ENCODE measurements around the gene THRB. TPM values are rescaled to one million over a fixed set of nuclear protein-coding genes. Genes with fewer than 3 reads are reported as not detected.
"Not testable (repeated sequence)": the region's sequence is repeated elsewhere in the genome, so short reads cannot be mapped to it uniquely, and the experiment has no call there.

The THRB gene
- total RNA-seq, 1 experiment from 2014 or later: not detected

- Histone ChIP-seq H3K9ac (ENCODE audit: low read length) (no peak overlapping the region), H3K79me2 (ENCODE audit: low read length) (no peaks in the 10 kb centered on the region), H3K27ac (ENCODE audit: low read length) (no peak overlapping the region), H3K9me2 (replicated peaks; ENCODE audit: insufficient read depth, low read length) (no peaks in the 10 kb centered on the region), H3K4me1 (ENCODE audit: low read length) (no peaks in the 10 kb centered on the region), H3K36me3 (ENCODE audit: insufficient read depth, low read length) (no peaks in the 10 kb centered on the region), H3K4me3 (ENCODE audit: low read length) (no peak overlapping the region), H4K20me1 (ENCODE audit: insufficient read depth, low read depth, low read length) (no peaks in the 10 kb centered on the region), H3K9me3 (ENCODE audit: low read length) (no peaks in the 10 kb centered on the region), H3K4me2 (ENCODE audit: low read depth, low read length, poor library complexity, severe bottlenecking) (no peak overlapping the region), H2AFZ (ENCODE audit: low read length) (no peak overlapping the region), H3K27me3 (ENCODE audit: low read length) (no peaks in the 10 kb centered on the region)
- peak; percentile 14 for DNase-seq
Measured at GRCh38 chr3:24400015-24400414, 94.6 kb downstream of the THRB start.

GRCh38 chr3:24399614-24400013, 95.0 kb downstream of the THRB start:
- no peaks in the 10 kb centered on the region for H3K27me3 ChIP-seq (ENCODE audit: low read length)
- H3K4me2 ChIP-seq (ENCODE audit: low read depth, low read length, poor library complexity, severe bottlenecking): no peak overlapping the region
- H3K9ac ChIP-seq (ENCODE audit: low read length): no peak overlapping the region
- no peak for DNase-seq
- H2AFZ ChIP-seq (ENCODE audit: low read length): no peak overlapping the region
- no peaks in the 10 kb centered on the region for H4K20me1 ChIP-seq (ENCODE audit: insufficient read depth, low read depth, low read length)
- no peaks in the 10 kb centered on the region for H3K9me2 ChIP-seq (replicated peaks; ENCODE audit: insufficient read depth, low read length)
- H3K27ac ChIP-seq (ENCODE audit: low read length): no peak overlapping the region
- no peaks in the 10 kb centered on the region for H3K79me2 ChIP-seq (ENCODE audit: low read length)
- H3K4me1 ChIP-seq (ENCODE audit: low read length): no peaks in the 10 kb centered on the region
- no peaks in the 10 kb centered on the region for H3K9me3 ChIP-seq (ENCODE audit: low read length)
- H3K4me3 ChIP-seq (ENCODE audit: low read length): no peak overlapping the region
- no peaks in the 10 kb centered on the region for H3K36me3 ChIP-seq (ENCODE audit: insufficient read depth, low read length)

- not testable (repeated sequence) for H3K9ac ChIP-seq (ENCODE audit: low read length); H3K27ac ChIP-seq (ENCODE audit: low read length)
Measured at GRCh38 chr3:24398712-24399111, 95.9 kb downstream of the THRB start.

DNA sequence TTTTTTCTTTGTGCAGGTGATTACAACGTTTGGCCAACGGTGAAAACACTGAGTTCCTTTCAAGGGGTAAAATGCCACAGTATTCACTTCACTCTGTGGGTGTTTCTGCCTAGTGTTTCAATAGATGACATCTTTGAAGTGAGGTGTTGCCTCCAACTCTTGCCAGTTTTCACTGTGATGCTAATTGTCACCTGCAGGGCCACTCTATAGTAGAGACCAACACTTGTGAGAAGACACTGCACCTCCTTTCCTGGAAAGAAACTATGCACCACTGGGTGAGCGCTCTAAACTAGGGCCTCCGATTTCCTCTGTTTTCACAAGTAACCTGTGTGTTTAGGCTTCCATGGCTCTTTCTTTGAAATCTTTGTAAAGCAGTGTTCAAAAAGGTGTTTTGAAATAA, 98.3 kb downstream of the THRB start:
- H3K27me3 ChIP-seq (ENCODE audit: low read length): no peaks in the 10 kb centered on the region
- H3K4me2 ChIP-seq (ENCODE audit: low read depth, low read length, poor library complexity, severe bottlenecking): no peak overlapping the region
- no peak overlapping the region for H3K9ac ChIP-seq (ENCODE audit: low read length)
- no peaks in the 10 kb centered on the region for H3K36me3 ChIP-seq (ENCODE audit: insufficient read depth, low read length)
- no peak for DNase-seq
- no peaks in the 10 kb centered on the region for H3K9me2 ChIP-seq (replicated peaks; ENCODE audit: insufficient read depth, low read length)
- no peaks in the 10 kb centered on the region for H3K79me2 ChIP-seq (ENCODE audit: low read length)
- H2AFZ ChIP-seq (ENCODE audit: low read length): no peak overlapping the region
- no peaks in the 10 kb centered on the region for H3K9me3 ChIP-seq (ENCODE audit: low read length)
- no peaks in the 10 kb centered on the region for H3K4me1 ChIP-seq (ENCODE audit: low read length)
- H3K4me3 ChIP-seq (ENCODE audit: low read length): no peak overlapping the region
- no peak overlapping the region for H3K27ac ChIP-seq (ENCODE audit: low read length)
- H4K20me1 ChIP-seq (ENCODE audit: insufficient read depth, low read depth, low read length): no peaks in the 10 kb centered on the region

More at GRCh38 chr3:24398712-24399111, 95.9 kb downstream of the THRB start:
- not testable (repeated sequence) for H2AFZ ChIP-seq (ENCODE audit: low read length); DNase-seq; H3K27me3 ChIP-seq (ENCODE audit: low read length); H3K4me2 ChIP-seq (ENCODE audit: low read depth, low read length, poor library complexity, severe bottlenecking); H3K4me1 ChIP-seq (ENCODE audit: low read length); H3K4me3 ChIP-seq (ENCODE audit: low read length); H3K9me3 ChIP-seq (ENCODE audit: low read length); H3K36me3 ChIP-seq (ENCODE audit: insufficient read depth, low read length); H3K79me2 ChIP-seq (ENCODE audit: low read length); H3K9me2 ChIP-seq (replicated peaks; ENCODE audit: insufficient read depth, low read length); H4K20me1 ChIP-seq (ENCODE audit: insufficient read depth, low read depth, low read length)

DNA sequence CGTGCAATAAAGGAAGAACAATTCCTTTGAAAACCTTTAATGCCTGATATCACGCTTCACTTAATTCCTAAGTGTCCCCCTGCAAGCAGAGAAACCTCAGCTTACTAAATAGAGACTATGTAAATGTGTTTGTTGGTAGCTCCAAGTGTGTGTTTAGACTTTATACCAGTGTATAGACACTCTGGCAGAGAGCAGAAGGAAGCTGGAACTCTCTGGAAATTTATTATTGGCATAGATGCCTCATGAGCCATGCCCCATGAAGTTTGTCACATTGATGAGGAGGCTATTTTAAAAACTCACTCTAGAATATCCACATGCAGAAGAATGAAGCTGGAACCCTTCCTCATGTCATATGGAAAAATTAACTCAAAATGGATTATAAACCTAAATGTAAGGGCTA, 99.9 kb downstream of the THRB start:
- DNase-seq: no peak
- H3K9ac ChIP-seq (ENCODE audit: low read length): no peak overlapping the region
- H3K36me3 ChIP-seq (ENCODE audit: insufficient read depth, low read length): no peaks in the 10 kb centered on the region
- no peak overlapping the region for H2AFZ ChIP-seq (ENCODE audit: low read length)
- H3K4me1 ChIP-seq (ENCODE audit: low read length): no peaks in the 10 kb centered on the region
- H3K79me2 ChIP-seq (ENCODE audit: low read length): no peaks in the 10 kb centered on the region
- H3K4me3 ChIP-seq (ENCODE audit: low read length): no peak overlapping the region
- no peaks in the 10 kb centered on the region for H3K9me2 ChIP-seq (replicated peaks; ENCODE audit: insufficient read depth, low read length)
- no peaks in the 10 kb centered on the region for H3K9me3 ChIP-seq (ENCODE audit: low read length)
- H3K27me3 ChIP-seq (ENCODE audit: low read length): no peaks in the 10 kb centered on the region
- no peaks in the 10 kb centered on the region for H4K20me1 ChIP-seq (ENCODE audit: insufficient read depth, low read depth, low read length)
- H3K4me2 ChIP-seq (ENCODE audit: low read depth, low read length, poor library complexity, severe bottlenecking): no peak overlapping the region
- no peak overlapping the region for H3K27ac ChIP-seq (ENCODE audit: low read length)

DNA sequence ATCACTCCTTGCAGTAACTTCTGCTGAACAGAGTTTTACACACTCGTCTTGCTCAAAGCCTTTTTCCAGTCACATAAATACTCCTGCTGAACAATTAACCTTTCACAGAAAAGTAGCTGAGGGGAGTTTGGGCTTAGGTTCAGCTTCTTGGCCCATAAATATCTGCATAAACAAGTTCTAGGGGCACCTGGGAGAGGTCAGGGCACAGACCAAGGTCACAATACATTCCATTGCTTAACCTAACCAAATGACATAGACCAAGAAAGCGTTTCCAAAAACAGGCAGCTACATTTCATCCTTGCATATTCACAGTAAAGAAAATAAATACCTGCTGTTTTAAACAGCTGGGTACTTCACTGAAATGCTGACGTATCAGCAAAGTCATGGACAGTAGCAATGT, 101.3 kb downstream of the THRB start:
- H2AFZ ChIP-seq (ENCODE audit: low read length): no peak overlapping the region
- no peaks in the 10 kb centered on the region for H3K9me2 ChIP-seq (replicated peaks; ENCODE audit: insufficient read depth, low read length)

GRCh38 chr3:24390169-24391130, 104.2 kb downstream of the THRB start:
- H2AFZ ChIP-seq (ENCODE audit: low read length): no peak overlapping the region
- no peak for DNase-seq
- H3K36me3 ChIP-seq (ENCODE audit: insufficient read depth, low read length): no peaks in the 10 kb centered on the region
- H3K79me2 ChIP-seq (ENCODE audit: low read length): no peaks in the 10 kb centered on the region
- no peaks in the 10 kb centered on the region for H3K9me2 ChIP-seq (replicated peaks; ENCODE audit: insufficient read depth, low read length)
- H3K9me3 ChIP-seq (ENCODE audit: low read length): no peaks in the 10 kb centered on the region
- H3K27ac ChIP-seq (ENCODE audit: low read length): no peak overlapping the region
- no peaks in the 10 kb centered on the region for H3K27me3 ChIP-seq (ENCODE audit: low read length)
- H3K9ac ChIP-seq (ENCODE audit: low read length): no peak overlapping the region
- no peak overlapping the region for H3K4me3 ChIP-seq (ENCODE audit: low read length)
- no peak overlapping the region for H3K4me2 ChIP-seq (ENCODE audit: low read depth, low read length, poor library complexity, severe bottlenecking)
- H4K20me1 ChIP-seq (ENCODE audit: insufficient read depth, low read depth, low read length): no peaks in the 10 kb centered on the region
- H3K4me1 ChIP-seq (ENCODE audit: low read length): no peaks in the 10 kb centered on the region

More for the DNA sequence above, 101.3 kb downstream of the THRB start:
- H3K9me3 ChIP-seq (ENCODE audit: low read length): no peaks in the 10 kb centered on the region
- no peaks in the 10 kb centered on the region for H3K79me2 ChIP-seq (ENCODE audit: low read length)
- H3K4me3 ChIP-seq (ENCODE audit: low read length): no peak overlapping the region
- DNase-seq: no peak
- H3K27ac ChIP-seq (ENCODE audit: low read length): no peak overlapping the region
- no peak overlapping the region for H3K9ac ChIP-seq (ENCODE audit: low read length)
- no peaks in the 10 kb centered on the region for H3K27me3 ChIP-seq (ENCODE audit: low read length)
- H3K4me1 ChIP-seq (ENCODE audit: low read length): no peaks in the 10 kb centered on the region
- no peak overlapping the region for H3K4me2 ChIP-seq (ENCODE audit: low read depth, low read length, poor library complexity, severe bottlenecking)
- H4K20me1 ChIP-seq (ENCODE audit: insufficient read depth, low read depth, low read length): no peaks in the 10 kb centered on the region
- no peaks in the 10 kb centered on the region for H3K36me3 ChIP-seq (ENCODE audit: insufficient read depth, low read length)

- H3K27ac ChIP-seq (ENCODE audit: low read length): no peak overlapping the region
- H2AFZ ChIP-seq (ENCODE audit: low read length): no peak overlapping the region
- no peaks in the 10 kb centered on the region for H3K9me3 ChIP-seq (ENCODE audit: low read length)
- no peak overlapping the region for H3K4me3 ChIP-seq (ENCODE audit: low read length)
- no peaks in the 10 kb centered on the region for H3K36me3 ChIP-seq (ENCODE audit: insufficient read depth, low read length)
- no peaks in the 10 kb centered on the region for H3K27me3 ChIP-seq (ENCODE audit: low read length)
- H4K20me1 ChIP-seq (ENCODE audit: insufficient read depth, low read depth, low read length): no peaks in the 10 kb centered on the region
- H3K79me2 ChIP-seq (ENCODE audit: low read length): no peaks in the 10 kb centered on the region
- H3K4me2 ChIP-seq (ENCODE audit: low read depth, low read length, poor library complexity, severe bottlenecking): no peak overlapping the region
- DNase-seq: no peak
- H3K9ac ChIP-seq (ENCODE audit: low read length): no peak overlapping the region
- H3K9me2 ChIP-seq (replicated peaks; ENCODE audit: insufficient read depth, low read length): no peaks in the 10 kb centered on the region
- no peaks in the 10 kb centered on the region for H3K4me1 ChIP-seq (ENCODE audit: low read length)
Measured at GRCh38 chr3:24389108-24390090, 105.3 kb downstream of the THRB start.

All from Karpas-422 (cell line).